Astrocyte (in vitro differentiated cells and primary cell): Measurements from ENCODE around the gene GLT1D1.

Experiments
- EZH2 ChIP-seq: IDR thresholded peaks from 2 replicates; pipeline ENCODE4 v1.6.1; 2012; ENCODE audit warnings: mild to moderate bottlenecking, low read length, inconsistent platforms; ENCODE audit not compliant: insufficient read depth
- TF ChIP-seq, protein P1 (sequence below): IDR thresholded peaks from 2 replicates; pipeline ENCODE4 v1.5.1; 2011; ENCODE audit warnings: low read depth, mild to moderate bottlenecking, inconsistent platforms, low read length, moderate library complexity; ENCODE audit not compliant: insufficient read depth

GRCh38 chr12:128867466-128867865, 14.2 kb downstream of the GLT1D1 start:
- TF ChIP-seq, protein P1, sequence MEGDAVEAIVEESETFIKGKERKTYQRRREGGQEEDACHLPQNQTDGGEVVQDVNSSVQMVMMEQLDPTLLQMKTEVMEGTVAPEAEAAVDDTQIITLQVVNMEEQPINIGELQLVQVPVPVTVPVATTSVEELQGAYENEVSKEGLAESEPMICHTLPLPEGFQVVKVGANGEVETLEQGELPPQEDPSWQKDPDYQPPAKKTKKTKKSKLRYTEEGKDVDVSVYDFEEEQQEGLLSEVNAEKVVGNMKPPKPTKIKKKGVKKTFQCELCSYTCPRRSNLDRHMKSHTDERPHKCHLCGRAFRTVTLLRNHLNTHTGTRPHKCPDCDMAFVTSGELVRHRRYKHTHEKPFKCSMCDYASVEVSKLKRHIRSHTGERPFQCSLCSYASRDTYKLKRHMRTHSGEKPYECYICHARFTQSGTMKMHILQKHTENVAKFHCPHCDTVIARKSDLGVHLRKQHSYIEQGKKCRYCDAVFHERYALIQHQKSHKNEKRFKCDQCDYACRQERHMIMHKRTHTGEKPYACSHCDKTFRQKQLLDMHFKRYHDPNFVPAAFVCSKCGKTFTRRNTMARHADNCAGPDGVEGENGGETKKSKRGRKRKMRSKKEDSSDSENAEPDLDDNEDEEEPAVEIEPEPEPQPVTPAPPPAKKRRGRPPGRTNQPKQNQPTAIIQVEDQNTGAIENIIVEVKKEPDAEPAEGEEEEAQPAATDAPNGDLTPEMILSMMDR = no peak
- no peak for TF ChIP-seq EZH2
